ENCODE data around the gene ADPGK.
"Not testable (repeated sequence)": the region's sequence is repeated elsewhere in the genome, so short reads cannot be mapped to it uniquely, and the experiment has no call there.

ADPGK gene

GRCh38 chr15:72737723-72738122, 45.8 kb downstream of the ADPGK start:
- no peak for DNase-seq

DNA sequence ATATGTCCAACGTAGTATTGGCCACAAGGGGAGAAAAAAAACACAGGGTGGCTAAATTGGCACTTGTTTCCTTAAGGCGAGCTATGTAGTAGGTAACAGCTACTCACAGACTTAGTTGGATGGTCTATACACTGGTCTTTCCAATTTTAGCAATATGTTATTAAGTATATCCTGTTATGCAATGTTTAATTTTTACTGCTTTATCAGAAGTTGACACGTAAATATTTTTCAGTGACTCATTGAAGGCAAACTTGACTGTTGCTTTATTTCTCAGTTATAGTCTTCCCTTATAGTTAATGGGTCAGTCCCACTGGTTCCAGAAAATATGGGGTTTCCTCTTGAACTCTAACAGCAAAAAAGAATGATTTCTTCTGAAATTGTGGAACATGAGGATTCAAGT, 46.5 kb downstream of the ADPGK start:
- DNase-seq: no peak

- no peak for DNase-seq
These were observed 48.4 kb downstream of the ADPGK start for GRCh38 chr15:72735111-72735510.

GRCh38 chr15:72733941-72734738, 49.4 kb downstream of the ADPGK start:
- no peak for DNase-seq

DNA sequence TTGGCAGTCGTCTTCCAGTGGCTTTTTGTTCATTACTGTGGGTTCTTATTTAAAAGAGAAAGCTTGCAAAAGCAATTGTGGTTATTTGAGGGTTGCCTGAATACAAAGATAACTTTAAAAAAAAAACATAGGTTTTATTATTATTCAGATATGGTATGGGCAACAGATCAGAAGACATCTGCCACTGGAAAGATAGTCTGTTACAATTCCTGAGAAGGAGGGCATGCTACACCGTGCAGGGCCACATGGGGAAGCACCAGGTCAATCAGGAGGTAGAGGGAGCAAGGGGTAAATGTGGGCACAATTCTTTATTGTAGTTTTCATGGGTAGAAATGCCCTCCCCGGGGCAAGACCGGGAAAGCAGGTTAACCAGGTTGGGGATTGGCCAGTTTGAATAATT, 51.0 kb downstream of the ADPGK start:
- no peak for DNase-seq

GRCh38 chr15:72732086-72732485, 51.5 kb downstream of the ADPGK start:
- no peak for DNase-seq

- DNase-seq: no peak
These were observed 54.7 kb downstream of the ADPGK start for GRCh38 chr15:72728821-72729220.

DNA sequence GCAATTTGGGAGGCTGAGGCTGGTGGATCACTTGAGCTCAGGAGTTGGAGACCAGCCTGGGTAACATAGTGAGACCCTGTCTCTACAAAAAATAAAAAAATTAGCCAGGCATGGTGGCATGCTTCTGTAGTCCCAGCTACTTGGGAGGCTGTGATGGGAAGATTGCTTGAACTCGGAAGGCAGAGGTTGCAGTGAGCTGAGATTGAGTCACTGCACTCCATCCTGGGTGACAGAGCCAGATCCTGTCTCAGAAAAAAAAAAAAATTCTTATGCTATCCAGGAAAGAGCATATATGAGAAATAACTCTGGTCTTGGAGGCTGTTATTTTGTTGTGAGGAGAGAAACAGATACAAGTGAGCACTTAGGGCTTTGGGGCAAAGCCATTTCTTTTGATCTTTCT, 55.3 kb downstream of the ADPGK start:
- not testable (repeated sequence) for DNase-seq

DNA sequence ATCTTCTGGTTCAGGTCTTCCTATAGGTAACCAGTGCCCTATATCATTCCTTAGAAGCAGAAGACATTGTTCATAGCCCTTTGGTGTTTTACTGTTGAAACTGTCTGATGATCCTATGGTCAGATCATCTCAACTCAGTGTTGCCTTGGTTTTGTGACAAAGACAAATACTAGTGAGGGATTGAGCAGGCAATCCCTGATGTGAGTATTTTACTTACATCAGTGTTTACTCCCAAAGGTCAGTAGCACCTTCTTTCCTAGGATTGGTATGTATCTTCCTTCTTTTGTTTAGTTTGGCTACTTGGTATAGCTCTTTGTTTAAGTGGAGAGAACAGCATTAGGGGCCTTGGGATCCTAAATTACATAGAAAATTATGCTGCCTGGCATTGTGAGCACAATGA, 56.4 kb downstream of the ADPGK start:
- DNase-seq: no peak

GRCh38 chr15:72725851-72726250, 57.7 kb downstream of the ADPGK start:
- DNase-seq: not testable (repeated sequence)

DNA sequence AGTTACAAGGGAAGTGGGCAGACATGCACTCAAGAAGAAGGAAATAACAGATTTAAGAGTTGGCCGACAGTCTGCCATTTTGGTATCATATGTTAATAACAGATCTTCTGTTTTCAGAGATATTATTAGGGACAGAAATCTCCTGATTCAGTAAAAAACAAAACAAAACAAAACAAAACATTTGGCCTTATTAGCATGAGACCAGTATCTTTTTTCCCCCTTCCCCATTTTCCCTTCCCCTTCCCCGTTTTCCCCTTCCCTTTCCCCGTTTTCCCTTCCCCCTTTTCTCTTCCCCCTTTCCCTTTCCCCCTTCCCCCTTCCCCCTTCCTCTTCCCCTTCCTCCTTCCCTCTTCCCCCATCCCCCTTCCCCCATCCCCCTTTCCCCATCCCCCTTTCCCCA, 58.1 kb downstream of the ADPGK start:
- no peak for DNase-seq

- DNase-seq: no peak
These were observed 59.5 kb downstream of the ADPGK start for GRCh38 chr15:72724028-72724427.

GRCh38 chr15:72722071-72722696, 61.4 kb downstream of the ADPGK start:
- peak; percentile 68 for DNase-seq

GRCh38 chr15:72708551-72709303, 74.8 kb downstream of the ADPGK start:
- not testable (repeated sequence) for DNase-seq

DNA sequence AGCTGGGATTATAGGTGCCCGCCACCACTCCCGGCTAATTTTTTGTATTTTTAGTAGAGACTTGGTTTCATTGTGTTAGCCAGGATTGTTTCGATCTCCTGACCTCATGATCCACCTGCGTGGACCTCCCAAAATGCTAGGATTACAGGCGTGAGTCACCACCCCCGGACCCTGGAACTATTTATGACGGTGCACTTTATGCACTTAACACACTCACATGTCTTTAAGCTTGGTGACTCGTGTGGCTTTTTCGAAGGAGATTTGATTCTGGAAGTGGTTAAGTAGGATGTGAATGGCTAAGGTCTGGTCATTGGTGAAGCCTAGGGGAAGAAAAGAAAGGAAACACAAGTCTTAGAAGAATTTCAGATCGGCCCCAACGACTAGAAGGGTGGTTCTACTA, 77.3 kb downstream of the ADPGK start:
- DNase-seq: no peak

Data from activated naive CD4-positive, alpha-beta T cell treated with Interleukin-2 at 50 U/mL for 16 hours (primary cell).